ENCODE data around the gene TUBB.

TUBB gene

GRCh38 chr6:30719791-30720737 is at the start of gene TUBB:
TSS of gene TUBB (plus strand) at chr6:30720352. CDS start at chr6:30720507, 155 bp downstream.
- CTCF ChIA-PET = interaction anchor here (0.8 to 30.8 kb wide), 10 partner anchors 8 to 175 kb away, joined by 3 to 776 read pairs (median 6); partner anchors contain the start of genes DHX16 and NRM
- DNase-seq (ENCODE audit: extremely low spot score) = peak; percentile 87
- POLR2A ChIA-PET = interaction anchor here (0.6 to 1.0 kb wide), 3 partner anchors 35 to 249 kb away, joined by 3 read pairs; no protein-coding TSS in a partner anchor
- no peak for TF ChIP-seq CTCF (IDR thresholded peaks at IDR 0.05; ENCODE audit: control extremely low read depth, extremely low read depth, low read depth, missing control alignments)

DNA sequence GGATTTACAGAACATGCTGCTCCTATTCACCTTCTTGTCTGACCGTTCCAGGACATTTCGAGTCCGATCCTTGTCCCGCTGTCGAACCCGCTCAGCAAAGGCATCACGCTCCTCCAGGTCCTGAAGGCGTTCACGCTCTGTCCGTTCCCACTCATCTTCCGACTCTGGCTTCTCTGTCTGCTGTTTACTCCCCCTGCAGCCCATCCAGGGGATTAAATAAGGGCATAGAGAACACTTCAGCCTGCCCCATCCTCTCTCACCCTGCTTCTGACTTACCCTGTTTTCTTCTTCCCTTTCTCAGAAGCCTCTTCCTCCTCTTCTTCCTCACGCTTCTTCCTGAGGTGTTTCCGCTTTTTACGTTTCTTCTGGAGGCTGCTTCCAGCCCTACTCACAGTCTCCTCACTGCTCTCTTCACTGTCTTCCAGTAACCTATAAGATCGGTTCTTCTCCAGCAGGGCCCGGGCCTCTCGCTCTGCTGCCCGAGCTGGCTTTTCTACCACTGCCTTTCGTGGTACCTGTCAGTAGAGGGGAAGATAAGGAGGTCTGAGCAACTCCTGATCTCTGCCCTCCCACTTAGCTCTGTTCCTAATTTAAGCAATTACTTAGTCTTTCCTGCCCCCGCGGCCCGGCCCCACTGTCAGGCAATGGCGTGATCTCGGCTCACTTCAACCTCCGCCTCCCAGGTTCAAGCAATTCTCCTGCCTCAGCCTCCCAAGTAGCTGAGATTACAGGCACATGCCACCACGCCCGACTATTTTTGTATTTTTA is 49.2 kb upstream of the TUBB start:
- CTCF ChIA-PET = interaction anchor here (1.5 to 18.8 kb wide), 5 partner anchors 8 to 188 kb away, joined by 8 to 776 read pairs (median 15); partner anchors contain the start of genes MDC1 and TUBB

GRCh38 chr6:30672445-30673253 is 47.5 kb upstream of the TUBB start, which contains the start of gene DHX16:
TSS of gene DHX16 (minus strand) at chr6:30673006. CDS start at chr6:30672841, 165 bp downstream.
- DNase-seq (ENCODE audit: extremely low spot score) = peak; percentile 92
- ChIA-PET CTCF (interaction anchor here (0.6 to 18.8 kb wide), 37 partner anchors 9 to 363 kb away, joined by 3 to 776 read pairs (median 5); partner anchors contain the start of genes MDC1, MRPS18B, PRR3 and TUBB), POLR2A (interaction anchor here (0.7 to 1.5 kb wide), 4 partner anchors 44 to 59 kb away, joined by 3 to 4 read pairs (median 3); partner anchors contain the start of gene MDC1)
- peak; percentile 91 for TF ChIP-seq CTCF (IDR thresholded peaks at IDR 0.05; ENCODE audit: control extremely low read depth, extremely low read depth, low read depth, missing control alignments)

More for the DNA sequence above, 49.2 kb upstream of the TUBB start:
- DNase-seq (ENCODE audit: extremely low spot score) = no peak
- no peak for TF ChIP-seq CTCF (IDR thresholded peaks at IDR 0.05; ENCODE audit: control extremely low read depth, extremely low read depth, low read depth, missing control alignments)
- POLR2A ChIA-PET = interaction anchor here (0.5 kb wide), 1 partner anchor 56 kb away, joined by 9 read pairs; no protein-coding TSS in a partner anchor

DNA sequence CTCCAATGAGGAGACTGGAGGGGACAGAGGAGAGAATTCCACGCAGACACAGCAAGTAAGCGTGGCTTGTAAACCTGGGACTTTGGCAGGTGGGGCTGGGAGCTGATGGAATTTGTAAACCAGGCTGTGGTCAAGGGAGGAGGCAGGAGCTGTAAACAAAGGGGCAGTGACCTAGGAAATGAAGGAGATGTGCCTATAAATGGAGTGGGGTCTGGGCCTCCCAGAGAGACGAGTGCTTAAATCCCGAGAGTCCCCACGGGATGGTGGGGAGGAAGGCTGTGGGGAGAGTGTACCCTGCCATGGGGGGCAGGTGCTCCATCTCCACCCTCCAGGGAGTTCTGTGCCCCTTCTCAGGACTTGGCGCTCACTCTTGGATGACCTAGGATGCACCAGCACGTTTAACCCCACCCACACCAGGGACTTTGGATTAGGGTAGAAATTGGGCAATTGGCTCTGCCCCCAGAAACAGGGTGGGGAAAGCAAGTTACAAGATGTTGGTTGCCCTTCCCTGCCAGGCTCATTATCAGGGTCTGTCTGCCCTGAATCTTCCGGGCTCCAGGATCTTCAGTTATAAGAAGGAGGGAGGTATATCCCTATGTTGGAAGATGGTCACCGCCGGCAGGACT is 43.4 kb upstream of the TUBB start:
- POLR2A ChIA-PET = no interaction called here
- TF ChIP-seq CTCF (IDR thresholded peaks at IDR 0.05; ENCODE audit: control extremely low read depth, extremely low read depth, low read depth, missing control alignments) = no peak
- no peak for DNase-seq (ENCODE audit: extremely low spot score)
- CTCF ChIA-PET = interaction anchor here (18.8 kb wide), 1 partner anchor 47 kb away, joined by 776 read pairs; the partner anchor contains the start of genes MDC1 and TUBB

DNA sequence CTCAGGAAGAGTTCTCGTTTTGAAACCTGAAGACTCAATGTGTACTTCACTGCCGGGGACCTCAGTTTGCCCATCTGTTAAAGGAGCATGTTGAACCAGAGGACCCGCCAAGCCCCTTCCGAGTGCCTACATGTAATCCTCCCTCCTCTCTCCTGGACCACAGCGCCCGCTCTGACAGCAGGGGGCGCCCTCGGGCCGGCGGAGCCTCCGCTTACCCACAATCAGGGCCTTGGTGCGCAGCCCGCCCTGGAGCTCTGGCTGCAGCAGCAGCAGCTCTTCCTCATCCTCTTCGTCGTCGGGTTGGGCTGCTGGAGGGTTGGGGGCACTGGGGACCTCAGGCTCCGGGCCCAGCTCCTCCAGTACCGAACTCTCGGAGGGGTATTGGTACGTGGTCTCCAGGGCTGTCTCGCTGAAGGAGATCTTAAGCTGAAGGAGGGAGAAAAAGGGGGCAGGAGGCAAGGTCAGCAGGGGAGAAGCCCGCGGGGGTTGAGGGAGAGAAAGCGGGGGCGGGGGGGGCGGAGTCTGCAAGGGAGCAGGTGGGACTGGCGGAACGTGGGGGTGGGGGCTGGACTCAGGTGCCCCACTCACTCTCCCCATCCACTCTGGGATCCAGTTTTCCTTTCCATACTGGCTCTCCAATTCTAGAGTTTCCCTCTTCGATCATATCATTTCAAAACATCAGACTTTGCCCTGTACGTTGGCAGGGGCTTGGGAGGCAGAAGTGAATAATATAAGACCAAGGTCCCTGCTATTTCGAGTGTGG is 41.0 kb upstream of the TUBB start:
- ChIA-PET POLR2A (interaction anchor here (0.6 to 1.2 kb wide), 3 partner anchors 43 to 64 kb away, joined by 4 to 7 read pairs (median 5); no protein-coding TSS in a partner anchor), CTCF (interaction anchor here (0.6 to 18.8 kb wide), 47 partner anchors 9 to 408 kb away, joined by 3 to 776 read pairs (median 4); partner anchors contain the start of genes C6orf136, MDC1, MRPS18B and NRM)
- DNase-seq (ENCODE audit: extremely low spot score) = peak; percentile 84
- TF ChIP-seq CTCF (IDR thresholded peaks at IDR 0.05; ENCODE audit: control extremely low read depth, extremely low read depth, low read depth, missing control alignments) = peak; percentile 99

Measured in GM10248 (cell line).